Epithelial cell of esophagus (primary cell): ENCODE results near the gene RAP1A.

Source experiments
- DNase-seq: peaks from one replicate; pipeline ENCODE4 v3.0.0; 2010; ENCODE audit warnings: low read depth
- H3K4me3 ChIP-seq: 2 replicates; pipeline ENCODE4 v1.5.1; 2011; ENCODE audit warnings: mild to moderate bottlenecking, low read length, control low read depth
- CTCF ChIP-seq: IDR thresholded peaks from 2 replicates; pipeline ENCODE4 v1.5.1; 2011; ENCODE audit warnings: low read depth, mild to moderate bottlenecking, low read length, control low read depth, inconsistent platforms; ENCODE audit not compliant: insufficient read depth; ENCODE audit errors: missing control alignments

Gene RAP1A

GRCh38 chr1:111755331-111756123 lies 135.9 kb downstream of the RAP1A start, which contains the start of gene DDX20:
DDX20 (plus strand) TSS chr1:111755901; CDS start chr1:111755925, 24 bp downstream.
- DNase-seq = peak; percentile 97
- H3K4me3 ChIP-seq = peak within 1 kb of the TSS; percentile 80
- peak; percentile 59 for TF ChIP-seq CTCF

GRCh38 chr1:111756124-111756513 lies 136.5 kb downstream of the RAP1A start:
- no peak for DNase-seq
- H3K4me3 ChIP-seq = peak overlapping the region; percentile 80
- no peak for TF ChIP-seq CTCF

- TF ChIP-seq CTCF = peak; percentile 17
- no peak for DNase-seq
- H3K4me3 ChIP-seq = no peak overlapping the region
Observed at GRCh38 chr1:111758373-111758772, 138.8 kb downstream of the RAP1A start.

GRCh38 chr1:111761717-111762116 lies 142.1 kb downstream of the RAP1A start:
- DNase-seq = no peak
- H3K4me3 ChIP-seq = no peak overlapping the region
- TF ChIP-seq CTCF = no peak

- no peak for DNase-seq
- TF ChIP-seq CTCF = no peak
Observed at GRCh38 chr1:111762332-111762731, 142.7 kb downstream of the RAP1A start.

More at GRCh38 chr1:111762332-111762731, 142.7 kb downstream of the RAP1A start:
- H3K4me3 ChIP-seq = no peak overlapping the region
